ENCODE data around the gene PURB. TPM values are rescaled to one million over a fixed set of nuclear protein-coding genes. Genes with fewer than 3 reads are reported as not detected.

PURB gene
- total RNA-seq, 2 donors from 2014 or later = 10.5 to 10.9 TPM

DNA sequence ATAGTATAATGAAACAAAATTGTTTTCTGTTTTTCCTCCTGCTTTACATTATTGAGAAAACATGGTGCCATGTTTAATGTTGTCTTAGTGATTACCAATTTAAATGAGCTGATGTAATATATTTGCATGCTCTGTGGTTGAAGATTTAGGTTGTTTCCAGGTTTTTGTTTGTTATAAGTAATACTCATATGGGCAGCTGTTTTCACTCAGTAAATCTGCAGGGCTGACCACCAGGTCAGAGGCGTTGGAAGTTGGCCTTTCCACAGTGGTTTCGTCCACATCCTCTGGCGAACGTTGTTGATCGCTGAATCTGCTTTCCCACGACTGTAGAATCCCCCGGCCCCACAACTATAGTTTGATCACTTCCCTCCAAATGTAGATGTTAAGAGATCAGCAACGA is 21.6 kb upstream of the PURB start:
- no peak for ATAC-seq

DNA sequence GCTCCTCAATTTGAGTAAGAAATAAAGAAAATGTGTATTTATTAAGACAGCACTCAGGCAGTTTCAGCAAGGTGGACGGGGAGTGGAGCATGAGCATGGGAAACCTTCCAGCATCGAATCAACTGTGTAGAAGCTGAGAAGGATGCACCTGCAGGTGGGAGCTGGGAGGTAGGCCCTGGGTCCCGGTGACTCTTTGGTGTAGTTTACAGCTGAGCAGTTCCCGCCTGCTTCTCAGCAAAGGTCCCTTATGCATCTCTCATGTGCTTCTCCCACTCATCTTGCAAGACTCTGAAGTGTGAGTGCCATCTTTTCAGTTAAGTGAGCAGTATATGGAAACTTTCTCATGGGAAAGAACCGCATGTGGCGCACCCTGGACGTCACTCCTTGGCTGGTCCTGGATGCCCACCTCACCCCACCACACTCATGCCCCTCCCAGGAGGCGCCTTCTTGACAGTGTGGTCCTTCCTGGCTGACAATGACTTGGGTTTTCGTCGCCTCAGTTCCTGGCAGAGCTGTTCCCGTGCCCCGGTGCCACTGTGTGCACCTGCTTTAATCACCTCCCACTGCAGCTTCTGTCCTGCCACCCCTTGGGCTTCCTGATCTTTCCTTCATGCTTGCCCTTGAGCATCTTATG is 19.8 kb upstream of the PURB start:
- WGBS, 2 donors = 79% methylated on average over 12 of the region's 12 CpGs
- Histone ChIP-seq H3K9me3 (no peaks in the 10 kb centered on the region), H3K4me3 (no peak overlapping the region), H3K36me3 (replicated peaks in 1 of 2; ENCODE audit: insufficient read depth in 1 of 2, low read depth in 2 of 2) (no peaks in the 10 kb centered on the region), H3K27me3 (no peaks in the 10 kb centered on the region), H3K27ac (no peak overlapping the region), H3K4me1 (no peaks in the 10 kb centered on the region)
- no peak for DNase-seq
- TF ChIP-seq POLR2A (IDR thresholded peaks at IDR 0.05) = no peak
- TF ChIP-seq, protein P1, sequence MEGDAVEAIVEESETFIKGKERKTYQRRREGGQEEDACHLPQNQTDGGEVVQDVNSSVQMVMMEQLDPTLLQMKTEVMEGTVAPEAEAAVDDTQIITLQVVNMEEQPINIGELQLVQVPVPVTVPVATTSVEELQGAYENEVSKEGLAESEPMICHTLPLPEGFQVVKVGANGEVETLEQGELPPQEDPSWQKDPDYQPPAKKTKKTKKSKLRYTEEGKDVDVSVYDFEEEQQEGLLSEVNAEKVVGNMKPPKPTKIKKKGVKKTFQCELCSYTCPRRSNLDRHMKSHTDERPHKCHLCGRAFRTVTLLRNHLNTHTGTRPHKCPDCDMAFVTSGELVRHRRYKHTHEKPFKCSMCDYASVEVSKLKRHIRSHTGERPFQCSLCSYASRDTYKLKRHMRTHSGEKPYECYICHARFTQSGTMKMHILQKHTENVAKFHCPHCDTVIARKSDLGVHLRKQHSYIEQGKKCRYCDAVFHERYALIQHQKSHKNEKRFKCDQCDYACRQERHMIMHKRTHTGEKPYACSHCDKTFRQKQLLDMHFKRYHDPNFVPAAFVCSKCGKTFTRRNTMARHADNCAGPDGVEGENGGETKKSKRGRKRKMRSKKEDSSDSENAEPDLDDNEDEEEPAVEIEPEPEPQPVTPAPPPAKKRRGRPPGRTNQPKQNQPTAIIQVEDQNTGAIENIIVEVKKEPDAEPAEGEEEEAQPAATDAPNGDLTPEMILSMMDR (IDR thresholded peaks at IDR 0.05) = no peak
- ATAC-seq = no peak
- intact Hi-C loops (cut with DNase I) = no loop called here

More for the DNA sequence above, 21.6 kb upstream of the PURB start:
- WGBS, 2 donors = 82 to 83% methylated on average over 8 of the region's 8 CpGs
- TF ChIP-seq, protein P1 (IDR thresholded peaks at IDR 0.05) = no peak
- no peak for TF ChIP-seq POLR2A (IDR thresholded peaks at IDR 0.05)
- H3K9me3 ChIP-seq = no peaks in the 10 kb centered on the region
- no peak for DNase-seq
- H3K36me3 ChIP-seq (replicated peaks in 1 of 2; ENCODE audit: insufficient read depth in 1 of 2, low read depth in 2 of 2) = no peaks in the 10 kb centered on the region
- H3K4me1 ChIP-seq = no peaks in the 10 kb centered on the region
- H3K27ac ChIP-seq = no peak overlapping the region
- intact Hi-C loops (cut with DNase I) = no loop called here
- no peak overlapping the region for H3K4me3 ChIP-seq
- H3K27me3 ChIP-seq = no peaks in the 10 kb centered on the region

DNA sequence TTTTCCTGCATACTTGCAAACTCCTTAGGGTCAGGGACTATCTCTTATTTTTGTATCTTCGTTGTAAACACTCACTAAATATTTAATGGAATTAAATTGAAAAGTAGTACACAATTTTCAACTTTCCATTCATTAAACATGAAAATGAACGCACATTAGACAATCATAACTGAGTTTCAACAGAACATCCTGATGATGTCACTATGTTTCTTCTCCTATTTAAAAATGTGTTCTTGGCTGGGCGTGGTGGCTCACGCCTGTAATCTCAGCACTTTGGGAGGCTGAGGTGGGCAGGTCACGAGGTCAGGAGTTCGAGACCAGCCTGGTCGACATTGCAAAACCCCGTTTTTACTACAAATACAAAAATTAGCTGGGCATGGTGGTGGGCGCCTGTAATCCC is 14.1 kb upstream of the PURB start:
- Histone ChIP-seq H3K27ac (no peak overlapping the region), H3K27me3 (no peaks in the 10 kb centered on the region), H3K4me3 (no peak overlapping the region), H3K9me3 (no peaks in the 10 kb centered on the region), H3K36me3 (replicated peaks in 1 of 2; ENCODE audit: insufficient read depth in 1 of 2, low read depth in 2 of 2) (no peaks in the 10 kb centered on the region), H3K4me1 (no peaks in the 10 kb centered on the region)
- DNase-seq (no peak), ATAC-seq (no peak)
- WGBS, 2 donors = 81 to 88% methylated on average over 9 of the region's 9 CpGs
- no peak for TF ChIP-seq POLR2A (IDR thresholded peaks at IDR 0.05)
- TF ChIP-seq, protein P1 (IDR thresholded peaks at IDR 0.05) = no peak
- intact Hi-C loops (cut with DNase I) = no loop called here

DNA sequence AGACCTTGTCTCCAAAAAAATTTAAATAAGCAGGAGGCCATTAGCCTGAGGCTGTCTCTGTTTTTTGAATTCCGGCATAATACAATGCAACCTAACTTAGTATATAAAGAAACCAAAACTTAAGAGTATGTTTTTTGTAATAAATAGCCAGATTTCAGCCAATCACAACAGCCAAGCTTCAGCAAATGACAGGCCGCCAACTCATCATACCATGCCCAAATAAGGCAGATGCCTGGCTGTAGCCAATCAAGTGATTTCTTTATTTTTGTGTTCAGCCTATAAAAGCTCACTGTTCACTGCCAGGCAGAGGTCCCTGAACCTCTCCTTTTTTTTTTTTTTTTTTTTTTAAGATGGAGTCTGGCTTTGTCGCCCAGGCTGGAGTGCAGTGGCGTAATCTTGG is 12.7 kb upstream of the PURB start:
- intact Hi-C loops (cut with DNase I) = no loop called here
- H3K9me3 ChIP-seq = no peaks in the 10 kb centered on the region
- H3K4me3 ChIP-seq = no peak overlapping the region
- no peak for DNase-seq
- WGBS, 2 donors = 92 to 96% methylated on average over 4 of the region's 4 CpGs
- no peak for ATAC-seq
- no peaks in the 10 kb centered on the region for H3K27me3 ChIP-seq
- no peaks in the 10 kb centered on the region for H3K36me3 ChIP-seq (replicated peaks in 1 of 2; ENCODE audit: insufficient read depth in 1 of 2, low read depth in 2 of 2)
- peaks cover 10% of the 10 kb centered on the region for H3K4me1 ChIP-seq
- TF ChIP-seq POLR2A (IDR thresholded peaks at IDR 0.05) = no peak
- TF ChIP-seq, protein P1 (IDR thresholded peaks at IDR 0.05) = no peak
- H3K27ac ChIP-seq = no peak overlapping the region

DNA sequence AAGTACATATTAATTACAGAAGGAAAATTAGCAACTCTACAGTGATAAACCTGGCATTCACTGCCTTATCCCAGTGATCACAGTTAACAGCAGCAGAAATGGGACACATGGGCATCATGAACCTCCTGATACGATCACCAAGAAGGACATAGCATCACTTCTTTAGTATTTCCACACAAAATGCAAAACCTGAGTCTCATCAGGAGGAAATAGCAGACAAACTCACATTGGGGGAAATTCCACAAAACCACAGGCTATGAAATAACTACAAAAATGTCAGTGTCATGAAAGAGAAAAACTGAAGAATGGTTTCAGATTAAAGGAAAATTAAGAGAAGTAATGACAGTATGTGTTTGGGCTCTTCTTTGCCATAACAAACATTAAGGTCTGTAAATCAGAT is 12.0 kb upstream of the PURB start:
- Histone ChIP-seq H3K4me3 (no peak overlapping the region), H3K27me3 (no peaks in the 10 kb centered on the region), H3K27ac (no peak overlapping the region), H3K36me3 (replicated peaks in 1 of 2; ENCODE audit: insufficient read depth in 1 of 2, low read depth in 2 of 2) (no peaks in the 10 kb centered on the region), H3K4me1 (peaks cover 13% of the 10 kb centered on the region), H3K9me3 (no peaks in the 10 kb centered on the region)
- TF ChIP-seq POLR2A (IDR thresholded peaks at IDR 0.05) = no peak
- TF ChIP-seq, protein P1 (IDR thresholded peaks at IDR 0.05) = no peak
- DNase-seq (no peak), ATAC-seq (no peak)
- 68 to 76% methylated on average over 1 of the region's 1 CpG for WGBS, 2 donors
- intact Hi-C loops (cut with DNase I) = no loop called here
